Measurements from ENCODE around the gene HOXB9.

HOXB9 gene

DNA sequence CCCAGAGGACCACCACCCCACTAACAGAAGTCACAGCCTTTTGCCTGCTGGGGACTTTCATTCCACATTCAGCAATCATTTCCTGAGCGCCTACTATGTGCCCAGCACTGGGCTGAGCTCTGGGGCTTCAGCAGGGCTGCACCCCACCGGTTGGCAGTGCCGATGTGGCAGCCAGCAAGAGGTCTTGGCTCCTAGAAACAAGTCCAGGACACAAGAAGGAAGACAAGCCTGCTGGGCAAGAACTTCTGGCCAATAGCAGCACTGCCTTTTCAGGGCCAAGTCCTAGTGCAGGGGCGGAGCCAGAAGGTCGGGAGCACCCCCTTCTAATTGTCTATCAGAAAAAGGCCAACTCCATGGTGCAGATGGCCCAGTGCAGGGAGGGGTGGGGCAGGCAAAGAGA lies 13.0 kb upstream of the HOXB9 start:
- no peak for DNase-seq

- DNase-seq: no peak
Observed at GRCh38 chr17:48637323-48638260, 11.4 kb upstream of the HOXB9 start.

GRCh38 chr17:48636177-48637018 lies 10.2 kb upstream of the HOXB9 start:
- peak; percentile 78 for DNase-seq

- DNase-seq: no peak
Observed at GRCh38 chr17:48634493-48635208, 8.5 kb upstream of the HOXB9 start.

DNA sequence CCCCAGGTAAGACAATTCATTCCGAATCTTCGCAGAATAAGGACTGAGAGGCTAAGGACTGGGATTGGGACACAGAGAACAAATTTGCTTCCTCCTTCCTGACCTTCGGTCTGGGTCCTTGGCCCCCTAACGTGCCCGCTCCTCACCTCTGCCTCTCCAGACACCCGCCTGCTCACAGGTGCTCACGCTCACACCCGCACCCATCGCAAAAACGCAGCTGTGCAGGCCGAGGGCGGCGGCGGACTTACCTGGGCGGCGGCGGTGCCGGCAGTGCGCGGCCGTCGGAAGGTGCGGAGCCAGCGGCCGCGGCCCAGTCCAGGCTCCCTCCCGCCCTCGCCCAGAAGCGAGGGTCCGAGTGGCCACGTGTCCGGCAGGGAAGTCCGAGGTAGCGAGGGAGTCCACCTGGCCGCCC lies 7.1 kb upstream of the HOXB9 start:
- DNase-seq: no peak

DNA sequence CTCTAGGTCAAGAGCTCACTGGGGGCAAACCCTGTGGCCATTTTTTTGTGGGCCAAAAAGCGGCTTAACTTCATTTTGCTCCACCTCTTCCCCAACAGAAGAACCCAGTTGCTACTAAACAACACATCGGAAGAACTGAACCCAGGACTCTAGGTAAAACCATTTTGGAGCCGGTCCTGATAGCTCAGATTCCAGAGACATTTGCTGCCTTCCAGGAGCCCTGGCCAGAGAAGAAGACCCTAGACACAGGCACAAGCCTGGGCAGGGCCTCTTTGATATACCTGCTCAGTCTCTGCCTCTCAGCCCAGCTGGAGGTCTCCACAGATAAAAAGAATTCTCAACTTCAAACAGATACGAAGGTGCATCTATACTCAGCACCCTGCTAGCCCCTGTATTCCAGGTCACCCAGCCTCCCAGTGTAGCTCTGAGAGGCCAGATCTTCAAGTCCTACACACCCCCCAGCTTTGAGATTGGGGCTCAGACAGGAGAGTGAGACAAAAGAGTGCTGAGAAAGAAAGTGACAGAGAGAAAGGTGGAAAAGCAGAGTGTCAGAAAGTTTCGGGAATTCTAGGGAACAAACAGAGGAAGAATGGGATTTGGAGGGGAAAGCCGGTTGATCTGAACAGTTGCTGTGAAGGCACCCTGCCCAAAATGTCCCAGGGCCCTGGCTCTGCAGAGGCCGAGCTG lies 6.6 kb upstream of the HOXB9 start:
- DNase-seq: no peak

DNA sequence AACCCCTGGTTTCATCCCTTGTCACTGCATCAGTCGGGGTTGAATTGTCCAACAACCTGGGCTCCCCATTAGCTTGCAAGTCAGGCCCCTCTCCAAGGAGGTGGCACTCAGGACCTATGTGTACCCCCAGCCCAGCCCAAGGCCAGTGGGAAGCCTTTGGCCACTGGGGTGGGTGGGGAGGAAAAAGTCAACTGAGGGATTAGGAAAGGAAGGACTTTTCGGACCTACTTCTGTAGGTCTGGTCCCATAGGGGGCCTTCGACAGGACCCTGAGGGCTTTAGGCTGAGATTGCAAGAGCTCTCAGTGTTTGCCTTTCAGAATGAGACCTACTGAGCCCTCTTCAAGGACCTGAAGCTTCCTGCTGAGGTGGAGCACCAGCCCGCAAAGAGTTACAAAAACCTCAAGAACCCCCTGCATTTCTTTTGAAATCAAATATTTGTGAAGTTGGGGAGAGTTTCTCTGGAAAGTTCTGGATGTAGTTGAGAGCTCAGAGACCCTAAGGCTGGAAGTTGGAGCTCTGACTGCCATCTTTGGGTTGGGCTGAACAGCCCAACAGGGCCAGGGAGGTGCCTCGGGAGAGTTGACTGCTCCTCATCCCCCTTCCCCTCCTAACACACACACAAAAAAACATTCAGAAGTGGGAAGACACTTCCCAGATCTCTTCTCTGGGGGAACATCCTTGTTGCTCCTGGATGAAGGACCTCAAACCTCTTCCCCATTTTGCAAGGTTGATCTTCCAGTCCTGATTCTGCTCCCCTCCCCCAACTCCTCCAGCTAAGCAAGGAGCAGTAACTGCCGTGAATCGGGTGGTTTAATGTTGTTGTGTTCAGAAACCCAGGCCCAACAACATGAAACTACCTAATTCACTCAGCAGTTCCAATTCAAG lies 5.8 kb upstream of the HOXB9 start:
- no peak for DNase-seq

- no peak for DNase-seq
Observed at GRCh38 chr17:48630925-48631692, 5.0 kb upstream of the HOXB9 start.

GRCh38 chr17:48630009-48630924 lies 4.1 kb upstream of the HOXB9 start:
- DNase-seq: no peak

GRCh38 chr17:48629411-48629759 lies 3.2 kb upstream of the HOXB9 start:
- no peak for DNase-seq

DNA sequence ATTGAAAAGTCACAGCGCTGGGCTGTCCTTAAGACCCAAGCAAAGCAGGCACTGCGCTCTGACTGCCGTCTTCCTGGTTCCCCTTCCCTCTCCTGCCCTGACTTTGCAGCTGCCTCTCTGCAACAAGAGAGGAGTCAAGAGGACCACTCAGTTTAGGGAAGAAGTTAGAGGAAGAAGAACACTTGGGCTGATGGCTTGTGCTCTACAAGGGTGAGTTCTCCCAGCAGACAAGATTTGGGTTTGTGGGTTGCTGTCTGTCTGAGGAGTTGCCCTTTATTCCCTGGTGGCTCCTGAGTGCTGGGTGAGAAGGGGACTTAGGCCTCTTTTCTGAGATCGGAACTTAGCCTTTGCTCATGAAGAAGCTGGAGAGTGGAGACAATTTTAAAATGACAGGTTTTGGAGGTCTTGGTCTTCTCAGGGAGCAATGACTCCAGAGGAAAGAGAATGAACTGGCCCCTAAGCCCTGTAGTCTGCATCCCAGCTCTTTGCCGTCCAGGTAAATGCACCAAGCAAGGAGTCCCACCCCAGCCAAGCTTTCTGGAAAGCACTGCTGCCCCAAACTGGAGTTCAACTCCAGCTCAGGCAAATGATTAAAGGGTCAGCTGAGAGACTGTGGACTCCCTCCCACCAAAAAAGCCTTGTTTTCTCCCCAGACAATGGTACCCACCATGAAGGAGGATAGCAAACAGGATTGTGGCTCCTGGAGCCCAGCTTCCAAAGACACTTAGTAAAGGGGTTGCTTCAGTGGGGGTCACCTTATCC lies 2.7 kb upstream of the HOXB9 start:
- DNase-seq: no peak

- peak; percentile 17 for DNase-seq
Observed at GRCh38 chr17:48627623-48628521, 1.7 kb upstream of the HOXB9 start.

- peak; percentile 20 for DNase-seq
Observed at GRCh38 chr17:48627118-48627597, 1.0 kb upstream of the HOXB9 start.

- no peak for DNase-seq
Observed at GRCh38 chr17:48625495-48626244, 488 bp downstream of the HOXB9 start.

DNA sequence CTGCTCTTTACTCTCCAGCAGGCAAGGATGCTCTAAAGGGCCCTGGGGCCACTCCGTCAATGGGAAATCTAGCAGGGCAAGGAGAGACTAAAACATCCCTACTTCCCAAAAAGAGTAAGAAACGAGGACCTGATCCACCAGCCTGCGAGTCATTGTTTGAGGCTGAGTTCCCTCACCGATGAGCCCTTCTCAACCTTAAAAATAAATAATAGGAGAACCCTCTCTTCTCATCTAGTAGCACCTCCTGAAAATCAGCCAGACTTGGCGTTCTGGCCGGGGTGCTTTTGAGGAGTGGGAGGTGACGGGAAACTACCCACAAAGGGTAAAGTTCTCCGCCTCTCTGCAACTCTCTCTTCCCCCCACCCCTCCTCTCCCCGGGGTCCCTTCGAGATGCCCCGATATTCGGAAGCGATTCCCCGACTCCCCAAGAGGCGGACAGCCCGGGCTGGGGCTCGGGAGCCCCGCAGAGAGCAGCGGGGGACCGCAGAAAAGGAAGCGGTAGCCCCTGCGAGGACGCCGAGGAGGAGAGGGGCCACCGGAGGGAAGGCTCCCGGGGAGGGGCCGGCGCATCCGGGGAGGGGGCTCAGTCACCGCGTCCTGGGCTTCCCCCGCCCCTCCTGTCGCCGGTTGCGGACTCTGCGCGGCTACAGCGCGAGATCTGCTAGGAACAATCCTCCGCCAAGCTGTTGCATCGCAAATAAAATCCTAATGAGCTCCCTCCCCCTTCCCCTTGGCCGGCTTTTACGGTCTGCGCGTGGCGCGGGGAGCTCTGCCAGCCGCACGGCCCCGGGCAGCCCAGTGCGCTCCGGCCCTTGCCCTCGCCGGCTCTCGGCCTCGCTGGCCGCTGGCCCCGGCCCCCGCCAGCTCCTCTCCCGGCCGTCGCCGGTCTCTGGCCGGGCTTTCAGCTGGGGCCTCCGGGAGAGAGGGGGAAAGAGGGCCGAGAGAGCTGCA lies 1.3 kb downstream of the HOXB9 start:
- DNase-seq: no peak

DNA sequence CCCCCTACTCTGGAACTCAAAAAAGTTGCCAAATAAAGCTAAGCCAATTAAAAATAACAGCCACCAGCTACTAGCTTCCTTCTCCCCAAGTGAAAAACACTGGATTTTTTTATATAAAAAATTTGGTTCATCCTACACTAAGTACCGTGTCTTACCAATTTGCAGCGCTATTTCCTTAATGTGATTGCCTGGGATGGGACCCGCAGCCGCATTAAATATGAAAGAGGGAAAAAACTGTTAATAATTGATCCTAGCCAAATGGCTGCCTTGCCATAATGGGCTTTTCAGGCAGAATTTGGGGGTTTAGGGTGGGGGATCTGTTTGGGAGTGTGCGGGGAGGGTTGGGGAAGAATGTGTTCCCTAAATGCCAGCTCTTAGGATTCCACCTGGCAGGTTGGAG lies 2.0 kb downstream of the HOXB9 start:
- DNase-seq: no peak
